Caco-2 (cell line): ENCODE measurements around the gene CYTH4. TPM values are rescaled to one million over a fixed set of nuclear protein-coding genes. Genes with fewer than 3 reads are reported as not detected.

Source experiments
- BruUV-seq: library from RNA; stranded (reverse); fragments of 400-500 nt; replicated peaks from 2 replicates; lab custom pipeline; 2021; lab: Mats Ljungman, UMichigan
- CTCF ChIA-PET: fragments of 300-600 bp; sonication (Branson Sonifier 250); formaldehyde crosslinking; loops from one replicate; lab custom pipeline; 2022; ENCODE audit warnings: antibody characterized with exemption; lab: Charles Lee
- POLR2A ChIA-PET: fragments of 300-600 bp; sonication (Branson Sonifier 250); formaldehyde crosslinking; loops from one replicate; lab custom pipeline; 2022; ENCODE audit warnings: antibody characterized with exemption; lab: Charles Lee
- DNase-seq, 2 experiments: peaks; one replicate each; pipeline versions ENCODE4 v3.0.0 to v3.0.0-alpha.2; 2020 to 2022
- H3K27me3 ChIP-seq: replicated peaks from 2 replicates; pipeline ENCODE4 v1.6.0; 2011; ENCODE audit warnings: low read length; ENCODE audit not compliant: control insufficient read depth, insufficient read depth
- H3K36me3 ChIP-seq: 2 replicates; pipeline ENCODE4 v1.5.1; 2011; ENCODE audit warnings: low read length; ENCODE audit not compliant: control insufficient read depth, insufficient read depth
- H3K4me1 ChIP-seq: fragments of 250-450 bp; sonication (Bioruptor Pico); 2 replicates; pipeline ENCODE4 v1.5.1; 2020; ENCODE audit warnings: mild to moderate bottlenecking
- H3K4me3 ChIP-seq: 2 replicates; pipeline ENCODE4 v1.5.1; 2011; ENCODE audit warnings: low read depth, mild to moderate bottlenecking, control low read depth, low read length
- H3K9me3 ChIP-seq: fragments of 250-450 bp; sonication (Bioruptor Pico); 2 replicates; pipeline ENCODE4 v1.5.1; 2020; ENCODE audit warnings: mild to moderate bottlenecking, moderate library complexity
- H3K27ac Mint-ChIP-seq: one replicate; pipeline ENCODE4 v1.8.0; 2022; ENCODE audit warnings: mixed read lengths; ENCODE audit not compliant: unreplicated experiment
- H3K27me3 Mint-ChIP-seq: one replicate; pipeline ENCODE4 v1.8.0; 2022; ENCODE audit warnings: mixed read lengths; ENCODE audit not compliant: insufficient read depth, unreplicated experiment
- H3K36me3 Mint-ChIP-seq: one replicate; pipeline ENCODE4 v1.8.0; 2022; ENCODE audit warnings: mild to moderate bottlenecking, mixed read lengths; ENCODE audit not compliant: insufficient read depth, unreplicated experiment
- H3K4me1 Mint-ChIP-seq: one replicate; pipeline ENCODE4 v1.8.0; 2022; ENCODE audit warnings: low read depth, mixed read lengths; ENCODE audit not compliant: unreplicated experiment
- H3K4me3 Mint-ChIP-seq: one replicate; pipeline ENCODE4 v1.8.0; 2022; ENCODE audit warnings: mild to moderate bottlenecking, moderate library complexity, mixed read lengths; ENCODE audit not compliant: unreplicated experiment
- H3K9me3 Mint-ChIP-seq: one replicate; pipeline ENCODE4 v1.8.0; 2022; ENCODE audit warnings: mixed read lengths; ENCODE audit not compliant: unreplicated experiment
- CTCF ChIP-seq, 2 experiments: fragments of 200-600 bp in 1 of 2; IDR thresholded peaks; 1 replicate in 1 of 2; 2 replicates in 1 of 2; pipeline versions ENCODE4 v1.5.1 to v1.8.0; 2011 to 2022; ENCODE audit warnings: antibody characterized with exemption in 1 of 2, control low read depth in 1 of 2, inconsistent platforms in 1 of 2, low read depth in 1 of 2, low read length in 1 of 2, mild to moderate bottlenecking in 1 of 2, moderate library complexity in 1 of 2; ENCODE audit not compliant: insufficient read depth in 1 of 2, severe bottlenecking in 1 of 2, unreplicated experiment in 1 of 2
- intact Hi-C: fragments of 100-400 bp; cut with micrococcal nuclease; formaldehyde crosslinking; loops from one replicate; pipeline ENCODE4 v1.10.0; 2022; ENCODE audit not compliant: unreplicated experiment
- total RNA-seq: library from RNA; stranded (reverse); gene quantifications from 2 replicates; pipeline ENCODE4 v1.2.3, GENCODE V29; 2022

The CYTH4 gene
- total RNA-seq, 1 experiment from 2014 or later = not detected

- Mint-ChIP-seq H3K36me3 (peaks cover 2% of the 10 kb centered on the region), H3K4me3 (no peak overlapping the region), H3K4me1 (peaks cover 11% of the 10 kb centered on the region), H3K9me3 (no peaks in the 10 kb centered on the region), H3K27me3 (no peaks in the 10 kb centered on the region), H3K27ac (no peak overlapping the region)
- ChIA-PET CTCF (no interaction called here), POLR2A (no interaction called here)
- Histone ChIP-seq H3K9me3 (no peaks in the 10 kb centered on the region), H3K4me3 (no peak overlapping the region), H3K27me3 (no peaks in the 10 kb centered on the region), H3K4me1 (peaks cover 9% of the 10 kb centered on the region), H3K36me3 (no peaks in the 10 kb centered on the region)
- no peak for TF ChIP-seq CTCF (IDR thresholded peaks at IDR 0.05; ENCODE audit: insufficient read depth in 1 of 2, low read depth in 1 of 2, low read length in 1 of 2, severe bottlenecking in 1 of 2, unreplicated experiment in 1 of 2)
- BruUV-seq = no TSS peak
- intact Hi-C loops = no loop called here
- DNase-seq = no peak
These were observed 66.9 kb downstream of the CYTH4 start for GRCh38 chr22:37349043-37349814.

GRCh38 chr22:37351232-37351631 is 68.9 kb downstream of the CYTH4 start:
- no peak overlapping the region for H3K4me3 ChIP-seq
- CTCF ChIA-PET = no interaction called here
- H3K36me3 ChIP-seq = no peaks in the 10 kb centered on the region
- H3K27ac Mint-ChIP-seq = no peak overlapping the region
- no peaks in the 10 kb centered on the region for H3K27me3 Mint-ChIP-seq
- no TSS peak for BruUV-seq
- intact Hi-C loops = no loop called here
- H3K4me1 ChIP-seq = peaks cover 14% of the 10 kb centered on the region
- no peaks in the 10 kb centered on the region for H3K9me3 Mint-ChIP-seq
- H3K4me3 Mint-ChIP-seq = no peak overlapping the region
- H3K27me3 ChIP-seq = no peaks in the 10 kb centered on the region
- no peaks in the 10 kb centered on the region for H3K9me3 ChIP-seq
- POLR2A ChIA-PET = interaction anchor here (0.5 kb wide), 1 partner anchor 50 kb away, joined by 9 read pairs; no protein-coding TSS in a partner anchor
- no peaks in the 10 kb centered on the region for H3K36me3 Mint-ChIP-seq
- H3K4me1 Mint-ChIP-seq = peaks cover 11% of the 10 kb centered on the region
- DNase-seq = no peak
- no peak for TF ChIP-seq CTCF (IDR thresholded peaks at IDR 0.05; ENCODE audit: insufficient read depth in 1 of 2, low read depth in 1 of 2, low read length in 1 of 2, severe bottlenecking in 1 of 2, unreplicated experiment in 1 of 2)

GRCh38 chr22:37352481-37352880 is 70.2 kb downstream of the CYTH4 start:
- POLR2A ChIA-PET = no interaction called here
- CTCF ChIA-PET = interaction anchor here (0.7 kb wide), 1 partner anchor 20 kb away, joined by 3 read pairs; no protein-coding TSS in a partner anchor
- Mint-ChIP-seq H3K4me3 (no peak overlapping the region), H3K27me3 (no peaks in the 10 kb centered on the region), H3K36me3 (no peaks in the 10 kb centered on the region), H3K27ac (peak overlapping the region; percentile 28), H3K4me1 (peaks cover 8% of the 10 kb centered on the region), H3K9me3 (no peaks in the 10 kb centered on the region)
- no peak for TF ChIP-seq CTCF (IDR thresholded peaks at IDR 0.05; ENCODE audit: insufficient read depth in 1 of 2, low read depth in 1 of 2, low read length in 1 of 2, severe bottlenecking in 1 of 2, unreplicated experiment in 1 of 2)
- Histone ChIP-seq H3K4me3 (no peak overlapping the region), H3K27me3 (no peaks in the 10 kb centered on the region), H3K4me1 (peaks cover 14% of the 10 kb centered on the region), H3K36me3 (no peaks in the 10 kb centered on the region), H3K9me3 (no peaks in the 10 kb centered on the region)
- BruUV-seq = no TSS peak
- intact Hi-C loops = no loop called here
- no peak for DNase-seq
